ENCODE results near the gene NCAM2. TPM values are rescaled to one million over a fixed set of nuclear protein-coding genes. Genes with fewer than 3 reads are reported as not detected.
A peak's percentile ranks its signal among the peaks of the same experiment; 100 is the strongest.

Gene NCAM2
- total and polyA plus RNA-seq, 2 of the 4 experiments (the other 2 are of a cell fraction), result 2.7 to 5.0 TPM

GRCh38 chr21:21175798-21176334, 177.7 kb downstream of the NCAM2 start:
- H3K4me2 ChIP-seq (ENCODE audit: low read depth, low read length), result peak overlapping the region; percentile 98
- H2AK5ac ChIP-seq (ENCODE audit: low read depth, low read length), result no peak overlapping the region
- no peak overlapping the region for H3K23ac ChIP-seq (ENCODE audit: low read depth, low read length)
- no peak overlapping the region for H3K14ac ChIP-seq (replicated peaks; ENCODE audit: low read depth, low read length)
- no peak overlapping the region for H2AK9ac ChIP-seq (replicated peaks; ENCODE audit: low read depth, low read length, poor library complexity)
- peak overlapping the region; percentile 29; the same call in 1 of the 2 replicates for H2BK20ac ChIP-seq (ENCODE audit: low read depth, low read length)
- H3K4me1 ChIP-seq (ENCODE audit: control insufficient read depth, insufficient read depth, low read length), result no peaks in the 10 kb centered on the region; the same call in 1 of the 2 replicates
- in situ Hi-C loops (cut with MboI; ENCODE audit: low sequenced_read_pairs) (no loop called here), dilution Hi-C loops (cut with HindIII; ENCODE audit: low sequenced_read_pairs, unreplicated experiment) (no loop called here), intact Hi-C loops (cut with micrococcal nuclease) (no loop called here)
- H4K20me1 ChIP-seq (ENCODE audit: insufficient read depth, low read length), result no peaks in the 10 kb centered on the region
- H4K5ac ChIP-seq (ENCODE audit: low read depth, low read length), result peak overlapping the region; percentile 93
- H2BK5ac ChIP-seq (ENCODE audit: low read depth, low read length, poor library complexity, severe bottlenecking), result peak overlapping the region; percentile 54
- H3K36me3 ChIP-seq (ENCODE audit: control insufficient read depth, insufficient read depth, low read length), result no peaks in the 10 kb centered on the region
- POLR2A ChIA-PET (ENCODE audit: unreplicated experiment), result no interaction called here
- no peak overlapping the region; the same call in 1 of the 2 replicates for H3K4ac ChIP-seq (ENCODE audit: low read depth, low read length)
- TF ChIP-seq RAD21 (IDR thresholded peaks at IDR 0.05; ENCODE audit: low read length) (no peak), CEBPB (IDR thresholded peaks at IDR 0.05; ENCODE audit: low read depth, low read length) (no peak), MAZ (IDR thresholded peaks at IDR 0.05; ENCODE audit: borderline replicate concordance, low read depth, low read length) (no peak), MXI1 (IDR thresholded peaks at IDR 0.05; ENCODE audit: borderline replicate concordance, low read depth, low read length) (no peak), USF2 (IDR thresholded peaks at IDR 0.05; ENCODE audit: low read depth, low read length) (no peak), ELK1 (IDR thresholded peaks at IDR 0.05; ENCODE audit: borderline replicate concordance, low read depth, low read length) (no peak), MAFK (IDR thresholded peaks at IDR 0.05; ENCODE audit: low read depth, low read length) (no peak)
- H2BK15ac ChIP-seq (ENCODE audit: low read depth, low read length), result no peak overlapping the region
- ATAC-seq (ENCODE audit: low read depth) (no peak), DNase-seq (no peak)
- no CpG with 5 or more reads among the region's 1 CpG for WGBS, 2 experiments (ENCODE audit: extremely low coverage in 2 of 2, insufficient read length in 1 of 2)
- H3K56ac ChIP-seq (ENCODE audit: extremely low read depth, insufficient read depth, low read length), result 0 out of 2 replicates have a peak overlapping the region, but pooled peaks have one; percentile 3
- no peaks in the 10 kb centered on the region for H3K79me1 ChIP-seq (ENCODE audit: low read depth in 1 of 2, low read length in 2 of 2)
- H2AFZ ChIP-seq (replicated peaks; ENCODE audit: low read length, poor library complexity), result no peak overlapping the region
- peak overlapping the region; percentile 17; the same call in 1 of the 2 replicates for H2BK120ac ChIP-seq (ENCODE audit: low read depth, low read length)
- no peak overlapping the region for H4K91ac ChIP-seq (ENCODE audit: insufficient read depth, low read depth, low read length)
- peak overlapping the region in 1 of 2 experiments; percentile 51; a peak in 1 of 4 replicates for H4K8ac ChIP-seq (ENCODE audit: low read depth in 2 of 2, low read length in 2 of 2)
- peak overlapping the region; percentile 97 for H3K18ac ChIP-seq (ENCODE audit: low read depth, low read length)
- no peaks in the 10 kb centered on the region for H3K9me3 ChIP-seq (ENCODE audit: control insufficient read depth, insufficient read depth, low read length)
- CTCF ChIA-PET, result interaction anchor here (1.1 kb wide), 1 partner anchor 746 kb away, joined by 3 read pairs; no protein-coding TSS in a partner anchor
- no peaks in the 10 kb centered on the region for H3K9me1 ChIP-seq (ENCODE audit: insufficient read depth, low read length)
- peak overlapping the region; percentile 19; the same call in 1 of the 2 replicates for H3K4me3 ChIP-seq (ENCODE audit: insufficient read depth, low read depth, low read length)
- no peaks in the 10 kb centered on the region for H3K27me3 ChIP-seq (ENCODE audit: control insufficient read depth, insufficient read depth, low read length)
- no TSS peak for BruUV-seq (replicated peaks)
- H3K27ac ChIP-seq (ENCODE audit: insufficient read depth, low read length), result peak overlapping the region; percentile 69; the same call in 1 of the 2 replicates
- H3K9ac ChIP-seq (ENCODE audit: low read depth, low read length), result no peak overlapping the region
